D721Med (cell line): ENCODE results near the gene CDH15.

Experiments
- DNase-seq: peaks from one replicate; pipeline ENCODE4 v3.0.0; 2011; ENCODE audit warnings: low spot score; ENCODE audit not compliant: insufficient read length
- FAIRE-seq: peaks from 2 replicates; lab custom pipeline; 2011; peaks lifted over from hg19 to GRCh38; lab: Jason Lieb, UNC
- CTCF ChIP-seq: IDR thresholded peaks from 2 replicates; pipeline ENCODE4 v1.5.1; 2012; ENCODE audit warnings: mild to moderate bottlenecking, control low read depth; ENCODE audit not compliant: insufficient read depth; ENCODE audit errors: missing control alignments

Gene CDH15

GRCh38 chr16:89170346-89171215 is 967 bp upstream of the CDH15 start:
- no peak for DNase-seq

GRCh38 chr16:89172171-89172527 is 601 bp downstream of the CDH15 start:
- no peak for DNase-seq
- TF ChIP-seq CTCF: no peak
- FAIRE-seq: no peak

More at GRCh38 chr16:89170346-89171215, 967 bp upstream of the CDH15 start:
- no peak for TF ChIP-seq CTCF
- FAIRE-seq: no peak

GRCh38 chr16:89172528-89173173 is 1.1 kb downstream of the CDH15 start:
- TF ChIP-seq CTCF: no peak
- FAIRE-seq: no peak
- DNase-seq: no peak

- no peak for FAIRE-seq
Measured at GRCh38 chr16:89173174-89173921, 1.8 kb downstream of the CDH15 start.

GRCh38 chr16:89174055-89174827 is 2.7 kb downstream of the CDH15 start:
- no peak for TF ChIP-seq CTCF
- DNase-seq (no peak), FAIRE-seq (no peak)

More at GRCh38 chr16:89173174-89173921, 1.8 kb downstream of the CDH15 start:
- no peak for TF ChIP-seq CTCF
- DNase-seq: no peak

- DNase-seq (no peak), FAIRE-seq (no peak)
- no peak for TF ChIP-seq CTCF
Measured at GRCh38 chr16:89174877-89175276, 3.3 kb downstream of the CDH15 start.
